ENCODE results near the gene EPM2AIP1.
"Not testable (repeated sequence)": the region's sequence is repeated elsewhere in the genome, so short reads cannot be mapped to it uniquely, and the experiment has no call there.

EPM2AIP1 gene

DNA sequence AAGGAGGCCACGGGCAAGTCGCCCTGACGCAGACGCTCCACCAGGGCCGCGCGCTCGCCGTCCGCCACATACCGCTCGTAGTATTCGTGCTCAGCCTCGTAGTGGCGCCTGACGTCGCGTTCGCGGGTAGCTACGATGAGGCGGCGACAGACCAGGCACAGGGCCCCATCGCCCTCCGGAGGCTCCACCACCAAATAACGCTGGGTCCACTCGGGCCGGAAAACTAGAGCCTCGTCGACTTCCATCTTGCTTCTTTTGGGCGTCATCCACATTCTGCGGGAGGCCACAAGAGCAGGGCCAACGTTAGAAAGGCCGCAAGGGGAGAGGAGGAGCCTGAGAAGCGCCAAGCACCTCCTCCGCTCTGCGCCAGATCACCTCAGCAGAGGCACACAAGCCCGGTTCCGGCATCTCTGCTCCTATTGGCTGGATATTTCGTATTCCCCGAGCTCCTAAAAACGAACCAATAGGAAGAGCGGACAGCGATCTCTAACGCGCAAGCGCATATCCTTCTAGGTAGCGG is at the start of gene EPM2AIP1:
Gene EPM2AIP1, minus strand, starts transcription at position 326 of the 520 bp plus-strand sequence. Its CDS starts 54 bp downstream, at position 272.
- DNase-seq (ENCODE audit: low read depth) = no peak

- DNase-seq (ENCODE audit: low read depth) = not testable (repeated sequence)
These were observed 49.8 kb upstream of the EPM2AIP1 start for GRCh38 chr3:37042712-37043111.

DNA sequence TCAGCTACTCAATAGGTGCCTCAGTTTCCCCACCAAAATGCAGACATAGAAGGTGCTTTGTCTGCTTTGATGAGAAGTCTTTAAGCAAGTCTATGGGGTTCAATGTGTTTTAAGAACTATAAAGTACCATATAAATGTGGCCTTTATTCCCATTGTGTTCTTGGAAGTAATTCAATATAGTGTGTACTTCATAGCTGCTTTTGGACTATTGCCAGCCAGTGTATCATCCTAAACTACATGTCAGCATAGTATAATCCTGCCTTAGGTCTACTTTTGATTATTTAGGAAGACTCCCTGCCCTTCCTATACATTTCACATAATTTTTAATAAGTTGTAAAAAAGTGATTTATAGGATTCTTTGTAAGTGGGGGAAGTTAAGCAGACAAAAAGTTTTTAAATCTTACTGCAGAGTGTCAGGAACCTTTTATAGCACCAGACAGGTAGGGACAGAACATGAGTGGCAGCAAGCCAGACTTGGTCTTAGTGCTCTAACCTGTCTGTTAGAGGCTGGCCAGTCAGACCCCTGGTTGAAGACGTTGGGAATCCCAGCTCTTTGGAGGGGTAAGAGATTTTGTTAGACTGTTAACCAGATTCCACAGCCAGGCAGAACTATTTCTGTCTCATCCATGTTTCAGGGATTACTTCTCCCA is 48.7 kb upstream of the EPM2AIP1 start:
- DNase-seq (ENCODE audit: low read depth) = no peak

DNA sequence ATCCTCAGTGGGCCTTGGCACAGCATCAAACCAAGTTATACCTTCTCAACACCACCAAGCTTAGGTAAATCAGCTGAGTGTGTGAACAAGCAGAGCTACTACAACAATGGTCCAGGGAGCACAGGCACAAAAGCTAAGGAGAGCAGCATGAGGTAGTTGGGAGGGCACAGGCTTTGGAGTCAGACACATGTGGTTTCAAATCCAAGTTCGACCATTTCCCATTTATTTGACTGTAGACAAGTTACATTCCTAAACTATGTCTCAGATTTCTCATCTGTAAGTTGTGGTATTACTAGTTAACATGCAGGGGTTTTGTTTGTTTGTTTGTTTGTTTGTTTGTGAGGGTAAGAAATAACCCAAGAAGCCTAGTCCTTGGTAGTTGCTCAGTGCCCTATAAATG is 47.3 kb upstream of the EPM2AIP1 start:
- DNase-seq (ENCODE audit: low read depth) = no peak

GRCh38 chr3:37039161-37039846 is 46.4 kb upstream of the EPM2AIP1 start:
- no peak for DNase-seq (ENCODE audit: low read depth)

DNA sequence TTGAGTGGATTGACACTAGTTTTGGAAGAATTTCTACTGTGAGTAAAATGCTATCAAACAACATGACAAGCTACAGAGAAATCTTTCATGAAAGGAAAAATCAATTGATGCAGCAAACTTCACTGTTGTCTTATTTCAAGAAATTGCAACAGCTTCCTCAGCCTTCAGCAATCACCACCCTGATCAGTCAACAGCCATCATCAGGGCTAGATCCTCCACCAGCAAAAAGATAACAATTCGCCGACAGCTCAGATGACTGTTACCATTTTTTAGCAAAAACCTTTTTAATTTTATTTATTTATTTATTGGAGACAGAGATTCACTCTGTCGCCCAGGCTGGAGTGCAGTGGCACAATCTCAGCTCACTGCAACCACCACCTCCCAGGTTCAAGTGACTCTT is 44.4 kb upstream of the EPM2AIP1 start:
- DNase-seq (ENCODE audit: low read depth) = no peak

DNA sequence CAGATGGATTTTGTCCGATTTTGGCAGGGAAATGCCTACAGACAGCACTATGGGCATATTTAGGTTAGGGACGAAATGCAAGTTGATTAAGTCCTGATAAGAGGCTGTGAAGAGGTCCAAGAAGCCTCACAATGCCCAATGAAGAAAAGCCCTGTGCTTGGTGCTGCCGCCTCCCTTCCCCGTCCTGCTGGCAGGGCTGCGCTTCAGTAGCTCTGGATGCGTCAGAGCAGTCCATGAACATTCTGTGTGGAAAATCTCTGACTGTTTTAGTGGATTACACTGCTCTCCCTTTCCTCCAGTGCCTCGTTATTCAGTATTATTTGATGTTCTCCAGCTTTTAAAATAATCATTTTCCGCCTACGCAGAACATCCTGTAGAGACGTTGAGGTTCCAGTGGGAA is 40.0 kb upstream of the EPM2AIP1 start:
- DNase-seq (ENCODE audit: low read depth) = no peak

DNA sequence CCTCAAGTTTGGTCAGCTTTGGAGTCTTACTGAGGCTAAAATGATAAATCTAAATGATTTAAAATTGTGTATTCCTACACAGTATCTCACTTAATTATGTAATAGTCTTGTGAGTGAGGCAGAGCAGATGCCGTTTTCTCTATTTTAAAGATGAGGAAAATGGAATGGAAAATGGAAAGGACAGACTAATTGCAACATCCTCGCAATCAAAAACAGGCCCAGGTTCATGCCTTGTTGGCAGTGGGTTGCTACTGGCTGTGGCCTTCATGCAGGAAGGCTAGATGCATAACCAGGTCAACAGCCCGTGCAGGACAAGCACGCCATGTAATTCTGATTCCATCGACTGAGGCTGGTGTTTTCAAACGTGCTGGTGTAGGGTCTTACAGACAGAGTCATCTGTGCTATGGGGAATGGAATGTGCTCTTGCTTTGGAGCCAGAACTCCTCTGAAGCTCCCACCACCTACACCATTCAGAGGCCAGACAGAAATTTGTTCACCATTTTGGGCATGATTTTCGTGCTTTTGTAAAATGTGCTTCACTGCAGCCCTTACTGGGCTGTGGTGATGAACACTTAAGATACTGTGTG is 38.3 kb upstream of the EPM2AIP1 start:
- DNase-seq (ENCODE audit: low read depth) = no peak

GRCh38 chr3:37030588-37030987 is 37.7 kb upstream of the EPM2AIP1 start:
- DNase-seq (ENCODE audit: low read depth) = no peak

DNA sequence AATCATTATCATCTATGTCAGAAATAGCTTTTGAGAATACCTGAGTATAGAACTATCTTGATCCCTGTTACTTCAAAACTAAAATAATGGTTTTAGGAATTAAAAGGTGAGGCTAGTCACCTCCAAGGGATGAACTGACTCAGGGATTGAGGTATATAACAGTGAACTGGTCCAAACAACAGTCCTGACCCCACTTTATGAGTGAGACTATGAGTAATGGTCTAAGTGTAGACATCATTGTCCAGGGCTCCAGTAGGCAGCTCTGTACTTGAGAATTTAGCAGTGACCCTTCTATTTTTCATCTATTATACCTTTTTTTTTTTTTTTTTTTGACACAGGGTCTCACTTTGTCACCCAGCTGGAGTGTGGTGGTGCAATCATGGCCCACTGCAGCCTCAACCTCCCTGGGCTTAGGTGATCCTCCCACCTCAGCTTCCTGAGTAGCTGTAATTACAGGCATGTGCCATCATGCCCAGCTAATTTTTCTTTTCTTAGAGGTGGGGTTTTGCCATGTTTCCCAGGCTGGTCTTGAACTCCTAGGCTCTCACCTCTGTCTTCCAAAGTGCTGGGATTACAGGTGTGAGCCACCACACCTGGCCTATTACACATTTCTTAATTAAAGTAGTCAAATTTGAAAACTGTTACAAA is 36.7 kb upstream of the EPM2AIP1 start:
- no peak for DNase-seq (ENCODE audit: low read depth)

- no peak for DNase-seq (ENCODE audit: low read depth)
These were observed 36.2 kb upstream of the EPM2AIP1 start for GRCh38 chr3:37029111-37029510.

GRCh38 chr3:37028329-37028728 is 35.4 kb upstream of the EPM2AIP1 start:
- DNase-seq (ENCODE audit: low read depth) = no peak

DNA sequence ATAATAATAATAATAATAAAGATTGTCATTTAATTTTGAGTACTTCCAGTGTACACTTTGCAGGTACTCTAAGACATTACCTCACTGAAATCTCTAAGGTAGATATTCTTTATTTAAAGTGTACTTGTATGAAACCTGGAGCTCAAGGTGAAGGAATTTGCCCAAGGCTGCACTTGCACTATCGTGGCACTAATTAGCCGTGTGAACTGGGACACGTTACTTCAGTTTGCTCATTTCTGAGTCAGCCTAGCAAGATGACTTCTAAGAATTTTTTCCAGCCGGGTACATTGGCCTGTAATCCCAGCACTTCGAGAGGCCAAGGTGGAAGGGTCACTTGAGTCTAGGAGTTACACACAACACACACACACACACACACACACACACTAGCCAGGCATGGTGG is 33.9 kb upstream of the EPM2AIP1 start:
- no peak for DNase-seq (ENCODE audit: low read depth)

DNA sequence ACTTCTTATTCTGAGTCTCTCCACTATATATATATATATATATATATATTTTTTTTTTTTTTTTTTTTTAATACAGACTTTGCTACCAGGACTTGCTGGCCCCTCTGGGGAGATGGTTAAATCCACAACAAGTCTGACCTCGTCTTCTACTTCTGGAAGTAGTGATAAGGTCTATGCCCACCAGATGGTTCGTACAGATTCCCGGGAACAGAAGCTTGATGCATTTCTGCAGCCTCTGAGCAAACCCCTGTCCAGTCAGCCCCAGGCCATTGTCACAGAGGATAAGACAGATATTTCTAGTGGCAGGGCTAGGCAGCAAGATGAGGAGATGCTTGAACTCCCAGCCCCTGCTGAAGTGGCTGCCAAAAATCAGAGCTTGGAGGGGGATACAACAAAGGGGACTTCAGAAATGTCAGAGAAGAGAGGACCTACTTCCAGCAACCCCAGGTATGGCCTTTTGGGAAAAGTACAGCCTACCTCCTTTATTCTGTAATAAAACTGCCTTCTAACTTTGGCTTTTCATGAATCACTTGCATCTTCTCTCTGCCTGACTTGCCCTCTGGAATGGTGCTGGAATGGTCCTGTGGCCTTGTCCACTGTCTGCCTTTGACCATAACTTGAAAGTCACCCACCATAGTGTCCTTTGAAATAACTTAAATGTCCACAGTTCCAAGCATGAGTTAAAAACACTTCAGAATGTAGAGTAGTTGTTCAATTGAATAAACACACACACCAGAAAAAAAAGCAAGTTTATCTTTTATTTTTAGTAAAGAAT is 32.8 kb upstream of the EPM2AIP1 start:
- DNase-seq (ENCODE audit: low read depth) = no peak

- no peak for DNase-seq (ENCODE audit: low read depth)
These were observed 32.0 kb upstream of the EPM2AIP1 start for GRCh38 chr3:37024820-37025405.

DNA sequence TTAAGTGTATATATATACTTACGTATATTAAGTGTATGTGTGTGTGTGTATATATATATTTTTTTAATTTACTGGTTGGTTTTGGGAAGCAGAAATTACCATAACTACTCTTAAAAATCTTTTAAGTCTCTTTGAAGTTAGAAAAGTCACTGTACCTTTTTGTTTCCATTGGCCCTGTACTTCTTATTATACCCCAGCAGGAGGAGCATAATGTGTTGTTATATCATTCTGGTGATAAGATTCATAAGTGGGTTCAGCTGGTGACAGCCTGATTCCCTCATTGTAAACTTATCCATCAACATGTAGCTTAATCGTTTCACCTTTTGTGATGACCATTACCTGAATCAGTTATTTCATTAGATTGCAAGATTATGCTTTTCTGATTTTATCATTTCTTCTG is 31.2 kb upstream of the EPM2AIP1 start:
- no peak for DNase-seq (ENCODE audit: low read depth)

DNA sequence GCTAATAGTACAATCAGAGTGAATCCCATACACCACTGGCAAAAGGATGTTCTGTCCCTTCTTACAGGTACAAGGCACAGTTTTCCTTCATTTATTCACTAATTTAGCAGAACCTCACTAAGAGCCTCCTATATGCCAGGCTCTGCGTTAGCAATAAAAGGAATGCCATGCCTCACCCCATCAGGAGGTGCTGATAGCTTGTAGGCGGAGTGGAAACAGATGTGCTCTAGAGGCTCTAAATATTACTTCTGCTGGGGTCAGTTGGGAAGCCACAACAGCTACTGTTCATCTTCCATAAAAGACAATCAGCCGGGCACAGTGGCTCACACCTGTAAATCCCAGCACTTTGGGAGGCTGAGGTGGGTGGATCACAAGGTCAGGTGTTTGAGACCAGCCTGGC is 24.8 kb upstream of the EPM2AIP1 start:
- DNase-seq (ENCODE audit: low read depth) = no peak

DNA sequence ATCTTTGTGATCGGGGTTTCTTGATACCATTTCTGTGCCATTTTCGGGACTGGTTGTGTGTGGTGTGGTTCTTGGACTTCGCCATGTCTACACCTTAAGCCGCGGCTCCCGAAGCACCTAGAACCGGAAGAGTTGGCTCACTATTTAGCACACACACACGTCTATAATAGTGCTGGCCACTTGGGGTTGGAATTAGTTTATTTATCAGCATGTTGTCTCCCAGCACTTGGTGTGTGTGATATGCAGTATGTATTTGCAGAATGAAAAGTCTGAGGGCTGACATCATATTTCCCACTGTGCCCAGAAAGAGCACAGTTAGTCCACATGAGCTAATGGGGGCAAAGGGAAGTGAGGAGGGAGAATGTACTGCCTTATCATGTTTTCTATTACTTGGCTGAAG is 24.0 kb upstream of the EPM2AIP1 start:
- DNase-seq (ENCODE audit: low read depth) = no peak

- DNase-seq (ENCODE audit: low read depth) = no peak
These were observed 22.7 kb upstream of the EPM2AIP1 start for GRCh38 chr3:37015642-37016041.

GRCh38 chr3:37014620-37015019 is 21.7 kb upstream of the EPM2AIP1 start:
- DNase-seq (ENCODE audit: low read depth) = no peak

All from activated T-cell treated with anti-CD3 and anti-CD28 coated beads for 24 hours (primary cell).